ENCODE data around the gene PPP2R2D.

- TF ChIP-seq CTCF (conservative IDR thresholded peaks at IDR 0.05) (no peak), EZH2 (IDR thresholded peaks at IDR 0.05; ENCODE audit: low read depth) (no peak)
Measured at GRCh38 chr10:131895116-131895515, 5.7 kb upstream of the PPP2R2D start.

Data from PC-9 (cell line).